Panc1 (cell line): ENCODE data around the gene STIP1. TPM values are rescaled to one million over a fixed set of nuclear protein-coding genes. Genes with fewer than 3 reads are reported as not detected.

Experiments
- ATAC-seq: fragments of 200-7000 bp; cut with Tn5 transposase; 2 replicates; pipeline ENCODE4 v1.9.1; 2020; ENCODE audit warnings: mild to moderate bottlenecking, moderate library complexity
- BruUV-seq: library from RNA; stranded (reverse); fragments of 400-500 nt; replicated peaks from 2 replicates; lab custom pipeline; 2021; lab: Mats Ljungman, UMichigan
- CTCF ChIA-PET: fragments of 300-600 bp; sonication (Branson Sonifier 250); formaldehyde crosslinking; loops from one replicate; lab custom pipeline; 2022; ENCODE audit warnings: antibody characterized with exemption; lab: Charles Lee
- POLR2A ChIA-PET: fragments of 300-600 bp; sonication (Branson Sonifier 250); formaldehyde crosslinking; loops from one replicate; lab custom pipeline; 2022; ENCODE audit warnings: antibody characterized with exemption; lab: Charles Lee
- DNase-seq: peaks from one replicate; pipeline ENCODE4 v3.0.0-alpha.2; 2010; ENCODE audit warnings: low read depth, low spot score
- H3K27ac ChIP-seq: 2 replicates; pipeline ENCODE4 v1.5.1; 2011; ENCODE audit warnings: mild to moderate bottlenecking, low read length, inconsistent platforms
- H3K27me3 ChIP-seq: fragments of 200-500 bp; sonication (Bioruptor generic); 2 replicates; pipeline ENCODE4 v1.6.0; 2014; ENCODE audit warnings: low read length, inconsistent platforms; ENCODE audit not compliant: control insufficient read depth, insufficient read depth
- H3K36me3 ChIP-seq: fragments of 200-500 bp; sonication (Bioruptor generic); 2 replicates; pipeline ENCODE4 v1.5.1; 2014; ENCODE audit warnings: inconsistent platforms, mild to moderate bottlenecking, low read length, moderate library complexity; ENCODE audit not compliant: control insufficient read depth, insufficient read depth
- H3K4me1 ChIP-seq: 2 replicates; pipeline ENCODE4 v1.5.1; 2011; ENCODE audit warnings: inconsistent platforms, mild to moderate bottlenecking, low read length, moderate library complexity; ENCODE audit not compliant: control insufficient read depth, insufficient read depth
- H3K4me3 ChIP-seq, 2 experiments: 2 replicates each; pipeline ENCODE4 v1.5.1; 2011 to 2012; ENCODE audit warnings: low read depth in 2 of 2, low read length in 2 of 2, mild to moderate bottlenecking in 2 of 2, inconsistent platforms in 1 of 2, moderate library complexity in 1 of 2
- H3K9me3 ChIP-seq: fragments of 200-500 bp; sonication (Bioruptor generic); 2 replicates; pipeline ENCODE4 v1.5.1; 2014; ENCODE audit warnings: low read depth, mild to moderate bottlenecking, inconsistent platforms, low read length, moderate library complexity; ENCODE audit not compliant: control insufficient read depth, insufficient read depth
- CTCF ChIP-seq: fragments of 450-650 bp; IDR thresholded peaks from 2 replicates; pipeline ENCODE4 v1.5.1; 2017; ENCODE audit warnings: mild to moderate bottlenecking
- POLR2AphosphoS5 ChIP-seq: IDR thresholded peaks from 2 replicates; pipeline ENCODE4 v1.6.1; 2012; ENCODE audit warnings: mild to moderate bottlenecking, low read depth, low read length, moderate library complexity
- REST ChIP-seq, 2 experiments: IDR thresholded peaks; 2 replicates each; pipeline ENCODE4 v1.6.1; 2011 to 2012; ENCODE audit warnings: low read depth in 2 of 2, control low read depth in 1 of 2, low read length in 1 of 2, mild to moderate bottlenecking in 1 of 2, moderate library complexity in 1 of 2; ENCODE audit not compliant: insufficient read depth in 1 of 2
- SIN3A ChIP-seq: IDR thresholded peaks from 2 replicates; pipeline ENCODE4 v1.6.1; 2012; ENCODE audit warnings: low read depth, mild to moderate bottlenecking, low read length, moderate library complexity, borderline replicate concordance; ENCODE audit not compliant: insufficient read depth
- TCF7L2 ChIP-seq: IDR thresholded peaks from 2 replicates; pipeline ENCODE4 v1.6.1; 2011; ENCODE audit warnings: mild to moderate bottlenecking, low read depth, low read length, inconsistent platforms
- in situ Hi-C: cut with HindIII; loops from 2 replicates; pipeline ENCODE4 v1.10.0; 2016; ENCODE audit warnings: low sequenced_read_pairs, low pct_unique_long_range_greater_than_20kb
- intact Hi-C: fragments of 100-400 bp; cut with micrococcal nuclease; formaldehyde crosslinking; loops from one replicate; pipeline ENCODE4 v1.10.0; 2022; ENCODE audit not compliant: unreplicated experiment
- total RNA-seq: library from RNA; stranded (reverse); gene quantifications from one replicate; pipeline ENCODE4 v1.2.1, GENCODE V29; 2021; ENCODE audit not compliant: unreplicated experiment

The STIP1 gene
- total RNA-seq, 1 experiment from 2014 or later = 344 TPM

GRCh38 chr11:64165481-64165841 lies 20.5 kb upstream of the STIP1 start:
- peaks cover 11% of the 10 kb centered on the region for H3K4me1 ChIP-seq
- H3K9me3 ChIP-seq = no peaks in the 10 kb centered on the region
- peak overlapping the region; percentile 61 to 74 for H3K4me3 ChIP-seq
- TF ChIP-seq TCF7L2 (no peak), SIN3A (no peak), REST (IDR thresholded peaks at IDR 0.05; ENCODE audit: insufficient read depth in 1 of 2, low read depth in 2 of 2, low read length in 1 of 2) (no peak), CTCF (no peak), POLR2AphosphoS5 (no peak)
- in situ Hi-C loops (no loop called here), intact Hi-C loops (no loop called here)
- ATAC-seq (peak; percentile 45), DNase-seq (no peak)
- no TSS peak for BruUV-seq
- H3K27me3 ChIP-seq = no peaks in the 10 kb centered on the region
- H3K27ac ChIP-seq = peak overlapping the region; percentile 41; the same call in 1 of the 2 replicates
- ChIA-PET CTCF (interaction anchor here (0.5 to 0.7 kb wide), 2 partner anchors 76 to 349 kb away, joined by 3 to 4 read pairs; partner anchors contain the start of gene FKBP2), POLR2A (no interaction called here)
- H3K36me3 ChIP-seq = no peaks in the 10 kb centered on the region

- TF ChIP-seq CTCF = no peak; the same call in 1 of the 2 replicates
- TF ChIP-seq TCF7L2 = no peak
- peak; percentile 71 for TF ChIP-seq POLR2AphosphoS5
- peak; percentile 81; the same call in 1 of the 2 replicates for TF ChIP-seq SIN3A
- no peak for TF ChIP-seq REST (IDR thresholded peaks at IDR 0.05; ENCODE audit: insufficient read depth in 1 of 2, low read depth in 2 of 2, low read length in 1 of 2)
- BruUV-seq = TSS peak; percentile 77
- Histone ChIP-seq H3K27ac (peak within 1 kb of the TSS; percentile 81), H3K4me1 (peaks cover 11% of the 10 kb centered on the region), H3K36me3 (no peaks in the 10 kb centered on the region), H3K4me3 (peak within 1 kb of the TSS; percentile 61 to 74), H3K9me3 (no peaks in the 10 kb centered on the region), H3K27me3 (no peaks in the 10 kb centered on the region)
- peak; percentile 96 for ATAC-seq
- intact Hi-C loops = no loop called here
- CTCF ChIA-PET = no interaction called here
- DNase-seq = no peak
- in situ Hi-C loops = no loop called here
- POLR2A ChIA-PET = no interaction called here
Measured at GRCh38 chr11:64165842-64166635, 19.9 kb upstream of the STIP1 start, which contains the start of gene MACROD1. Gene MACROD1 (minus strand): TSS chr11:64166113. CDS start chr11:64165994, 119 bp downstream.
